A673 (cell line): Measurements from ENCODE around the gene ZBTB16. TPM values are rescaled to one million over a fixed set of nuclear protein-coding genes. Genes with fewer than 3 reads are reported as not detected.

Source experiments
- BruUV-seq: library from RNA; stranded (reverse); fragments of 400-500 nt; replicated peaks from 2 replicates; lab custom pipeline; 2021; lab: Mats Ljungman, UMichigan
- CTCF ChIA-PET: fragments of 300-600 bp; sonication (Branson Sonifier 250); formaldehyde crosslinking; loops from one replicate; lab custom pipeline; 2022; ENCODE audit warnings: antibody characterized with exemption; lab: Charles Lee
- POLR2A ChIA-PET: fragments of 300-600 bp; sonication (Branson Sonifier 250); formaldehyde crosslinking; loops from one replicate; lab custom pipeline; 2022; ENCODE audit warnings: antibody characterized with exemption; ENCODE audit not compliant: low non-redundant PET; lab: Charles Lee
- DNase-seq: peaks from one replicate; pipeline ENCODE4 v3.0.0-alpha.2; 2015; ENCODE audit warnings: low spot score
- H3K27ac ChIP-seq: fragments of 200-600 bp; sonication (generic); 2 replicates; pipeline ENCODE4 v1.5.1; 2016; ENCODE audit warnings: mixed run types, low read depth, mild to moderate bottlenecking, mixed read lengths, antibody characterized with exemption, low read length; ENCODE audit not compliant: poor library complexity, severe bottlenecking
- H3K27me3 ChIP-seq: fragments of 200-600 bp; sonication (generic); replicated peaks from 2 replicates; pipeline ENCODE4 v1.6.1; 2017; ENCODE audit warnings: mixed run types, low read depth, mild to moderate bottlenecking, mixed read lengths, antibody characterized with exemption, low read length; ENCODE audit not compliant: insufficient read depth, poor library complexity
- H3K36me3 ChIP-seq: fragments of 200-600 bp; sonication (generic); 2 replicates; pipeline ENCODE4 v1.6.1; 2016; ENCODE audit warnings: mixed run types, mild to moderate bottlenecking, mixed read lengths, antibody characterized with exemption, low read length; ENCODE audit not compliant: insufficient read depth, poor library complexity, severe bottlenecking
- H3K4me1 ChIP-seq: fragments of 200-600 bp; sonication (generic); 2 replicates; pipeline ENCODE4 v1.6.1; 2017; ENCODE audit warnings: mixed run types, mild to moderate bottlenecking, mixed read lengths, antibody characterized with exemption, low read length; ENCODE audit not compliant: insufficient read depth, poor library complexity, severe bottlenecking
- H3K4me3 ChIP-seq: fragments of 200-600 bp; sonication (generic); 2 replicates; pipeline ENCODE4 v1.5.1; 2016; ENCODE audit warnings: low read depth, mixed run types, mild to moderate bottlenecking, mixed read lengths, low read length; ENCODE audit not compliant: poor library complexity, severe bottlenecking
- H3K9me3 ChIP-seq: fragments of 200-600 bp; sonication (generic); 2 replicates; pipeline ENCODE4 v1.6.1; 2016; ENCODE audit warnings: mixed run types, low read depth, mild to moderate bottlenecking, mixed read lengths, antibody characterized with exemption, low read length; ENCODE audit not compliant: poor library complexity, severe bottlenecking
- CTCF ChIP-seq: fragments of 300-800, 200-600 bp; sonication (generic); conservative IDR thresholded peaks from 2 replicates; pipeline ENCODE4 v1.5.1; 2017; ENCODE audit warnings: low read depth, mild to moderate bottlenecking, antibody characterized with exemption, low read length, moderate library complexity, mixed read lengths
- EZH2 ChIP-seq: fragments of 200-600 bp; sonication (generic); IDR thresholded peaks from 2 replicates; pipeline ENCODE4 v1.6.1; 2017; ENCODE audit warnings: borderline replicate concordance, low read depth, mild to moderate bottlenecking, mixed read lengths, antibody characterized with exemption, low read length; ENCODE audit not compliant: poor library complexity, severe bottlenecking
- intact Hi-C: fragments of 100-400 bp; cut with micrococcal nuclease; formaldehyde crosslinking; loops from one replicate; pipeline ENCODE4 v1.10.0; 2022; ENCODE audit not compliant: unreplicated experiment
- total RNA-seq: library from RNA; stranded (reverse); gene quantifications from 2 replicates; pipeline ENCODE4 v1.2.3, GENCODE V29; 2021

Gene ZBTB16
- total RNA-seq, 1 experiment from 2014 or later = 12.0 TPM

- Histone ChIP-seq H3K27me3 (no peaks in the 10 kb centered on the region), H3K27ac (no peak overlapping the region), H3K4me1 (peaks cover 63% of the 10 kb centered on the region), H3K9me3 (no peaks in the 10 kb centered on the region), H3K4me3 (no peak overlapping the region), H3K36me3 (no peaks in the 10 kb centered on the region)
- POLR2A ChIA-PET = interaction anchor here (0.7 kb wide), 1 partner anchor 50 kb away, joined by 3 read pairs; no protein-coding TSS in a partner anchor
- CTCF ChIA-PET = no interaction called here
- no peak for TF ChIP-seq EZH2
- no peak for TF ChIP-seq CTCF
- no peak for DNase-seq
- no TSS peak for BruUV-seq
- intact Hi-C loops = no loop called here
Measured at GRCh38 chr11:114080769-114081168, 21.3 kb downstream of the ZBTB16 start.

GRCh38 chr11:114081641-114082414 is 22.3 kb downstream of the ZBTB16 start:
- no TSS peak for BruUV-seq
- DNase-seq = no peak

GRCh38 chr11:114082415-114082748 is 22.9 kb downstream of the ZBTB16 start:
- Histone ChIP-seq H3K4me3 (no peak overlapping the region), H3K9me3 (no peaks in the 10 kb centered on the region), H3K27me3 (no peaks in the 10 kb centered on the region), H3K4me1 (peaks cover 47% of the 10 kb centered on the region), H3K27ac (no peak overlapping the region), H3K36me3 (no peaks in the 10 kb centered on the region)
- ChIA-PET POLR2A (interaction anchor here (0.6 kb wide), 1 partner anchor 998 kb away, joined by 3 read pairs; no protein-coding TSS in a partner anchor), CTCF (no interaction called here)
- intact Hi-C loops = no loop called here
- no TSS peak for BruUV-seq
- no peak for DNase-seq
- TF ChIP-seq CTCF (no peak), EZH2 (no peak)

More at GRCh38 chr11:114081641-114082414, 22.3 kb downstream of the ZBTB16 start:
- H3K27ac ChIP-seq = no peak overlapping the region
- intact Hi-C loops = no loop called here
- H3K36me3 ChIP-seq = no peaks in the 10 kb centered on the region
- CTCF ChIA-PET = interaction anchor here (0.7 kb wide), 1 partner anchor 22 kb away, joined by 3 read pairs; no protein-coding TSS in a partner anchor
- peaks cover 52% of the 10 kb centered on the region for H3K4me1 ChIP-seq
- TF ChIP-seq CTCF (no peak), EZH2 (no peak)
- POLR2A ChIA-PET = interaction anchor here (0.6 kb wide), 1 partner anchor 997 kb away, joined by 3 read pairs; no protein-coding TSS in a partner anchor
- H3K9me3 ChIP-seq = no peaks in the 10 kb centered on the region
- H3K27me3 ChIP-seq = no peaks in the 10 kb centered on the region
- H3K4me3 ChIP-seq = no peak overlapping the region
